ENCODE results near the gene FXYD2. TPM values are rescaled to one million over a fixed set of nuclear protein-coding genes. Genes with fewer than 3 reads are reported as not detected.

FXYD2 gene
- total and polyA plus RNA-seq, 10 of the 15 experiments (the other 5 are each of a cell fraction or from before 2014, with no cell fraction given) = 1.2 to 4.5 (median 2.4) TPM

GRCh38 chr11:117825538-117826189, 1.1 kb upstream of the FXYD2 start (continued):
- TF ChIP-seq ZNF384 (IDR thresholded peaks at IDR 0.05; ENCODE audit: borderline replicate concordance, low read depth, low read length) (no peak), JUNB (IDR thresholded peaks at IDR 0.05) (no peak), IKZF2 (IDR thresholded peaks at IDR 0.05) (no peak), SIN3A (IDR thresholded peaks at IDR 0.05; ENCODE audit: low read depth, low read length) (no peak)
- TF ChIP-seq, protein P1, sequence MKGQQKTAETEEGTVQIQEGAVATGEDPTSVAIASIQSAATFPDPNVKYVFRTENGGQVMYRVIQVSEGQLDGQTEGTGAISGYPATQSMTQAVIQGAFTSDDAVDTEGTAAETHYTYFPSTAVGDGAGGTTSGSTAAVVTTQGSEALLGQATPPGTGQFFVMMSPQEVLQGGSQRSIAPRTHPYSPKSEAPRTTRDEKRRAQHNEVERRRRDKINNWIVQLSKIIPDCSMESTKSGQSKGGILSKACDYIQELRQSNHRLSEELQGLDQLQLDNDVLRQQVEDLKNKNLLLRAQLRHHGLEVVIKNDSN (IDR thresholded peaks at IDR 0.05; ENCODE audit: borderline replicate concordance, extremely low read length, insufficient read depth, low read depth, low read length) = no peak

- Histone ChIP-seq H3K9me3 (replicated peaks; ENCODE audit: control insufficient read depth, insufficient read depth, low read length) (no peaks in the 10 kb centered on the region), H2AFZ (ENCODE audit: control insufficient read depth, low read depth, low read length) (peak overlapping the region; percentile 36; the same call in 1 of the 2 replicates), H3K79me2 (ENCODE audit: control insufficient read depth, insufficient read depth, low read length) (no peaks in the 10 kb centered on the region), H3K27ac (ENCODE audit: control insufficient read depth, insufficient read depth) (no peak overlapping the region), H3K9ac (ENCODE audit: control insufficient read depth, insufficient read depth, low read length) (no peak overlapping the region; the same call in 1 of the 2 replicates), H3K36me3 (ENCODE audit: control insufficient read depth in 2 of 2, insufficient read depth in 2 of 2, low read length in 1 of 2) (no peaks in the 10 kb centered on the region), H3K4me1 (ENCODE audit: control insufficient read depth, insufficient read depth, low read length) (peaks cover 16% of the 10 kb centered on the region), H3K4me2 (ENCODE audit: control insufficient read depth, insufficient read depth) (no peak overlapping the region), H3K4me3 (no peak overlapping the region), H4K20me1 (ENCODE audit: control insufficient read depth, insufficient read depth) (no peaks in the 10 kb centered on the region), H3K27me3 (replicated peaks in 1 of 2; ENCODE audit: control insufficient read depth in 2 of 2, insufficient read depth in 2 of 2, low read length in 1 of 2) (no peaks in the 10 kb centered on the region)
- BruUV-seq (replicated peaks) = no TSS peak
- in situ Hi-C loops (cut with MboI) (no loop called here), intact Hi-C loops (cut with micrococcal nuclease; ENCODE audit: unreplicated experiment) (loop anchor here (1.0 kb wide), 2 partner anchors 20 to 229 kb away; no protein-coding TSS in a partner anchor)
- DNase-seq (ENCODE audit: low read depth, low spot score) (no peak), ATAC-seq (no peak), FAIRE-seq (no peak)
- SMC1A ChIA-PET (ENCODE audit: uncharacterized antibody, unreplicated experiment) = interaction anchor here (1.0 to 11.7 kb wide), 16 partner anchors 10 to 229 kb away, joined by 3 to 183 read pairs (median 4); no protein-coding TSS in a partner anchor
- POLR2A ChIA-PET = interaction anchor here (1.5 to 3.2 kb wide), 4 partner anchors 9 to 123 kb away, joined by 3 to 16 read pairs (median 8); no protein-coding TSS in a partner anchor
- CTCF ChIA-PET = interaction anchor here (0.5 to 16.0 kb wide), 21 partner anchors 9 to 529 kb away, joined by 3 to 503 read pairs (median 5); no protein-coding TSS in a partner anchor
- 22% methylated on average over 13 of the region's 13 CpGs for WGBS (ENCODE audit: insufficient coverage, insufficient replicate concordance, low lambda C conversion rate, missing lambda C conversion rate)
- RAD21 ChIA-PET (ENCODE audit: unreplicated experiment) = interaction anchor here (1.2 to 22.6 kb wide), 9 partner anchors 9 to 229 kb away, joined by 3 to 393 read pairs (median 6); no protein-coding TSS in a partner anchor
- no peak for TF ChIP-seq EGR1 (IDR thresholded peaks at IDR 0.05; ENCODE audit: borderline replicate concordance in 1 of 2, low read depth in 2 of 2, low read length in 2 of 2)
- TF ChIP-seq RAD21 (IDR thresholded peaks at IDR 0.05; ENCODE audit: insufficient read depth, low read depth, low read length) = no peak
- no peak for TF ChIP-seq CEBPB (IDR thresholded peaks at IDR 0.05; ENCODE audit: borderline replicate concordance in 1 of 2, low read depth in 2 of 2, low read length in 2 of 2)
- no peak for TF ChIP-seq SRF (IDR thresholded peaks at IDR 0.05; ENCODE audit: low read depth in 2 of 2, low read length in 2 of 2)
- TF ChIP-seq, protein P2, sequence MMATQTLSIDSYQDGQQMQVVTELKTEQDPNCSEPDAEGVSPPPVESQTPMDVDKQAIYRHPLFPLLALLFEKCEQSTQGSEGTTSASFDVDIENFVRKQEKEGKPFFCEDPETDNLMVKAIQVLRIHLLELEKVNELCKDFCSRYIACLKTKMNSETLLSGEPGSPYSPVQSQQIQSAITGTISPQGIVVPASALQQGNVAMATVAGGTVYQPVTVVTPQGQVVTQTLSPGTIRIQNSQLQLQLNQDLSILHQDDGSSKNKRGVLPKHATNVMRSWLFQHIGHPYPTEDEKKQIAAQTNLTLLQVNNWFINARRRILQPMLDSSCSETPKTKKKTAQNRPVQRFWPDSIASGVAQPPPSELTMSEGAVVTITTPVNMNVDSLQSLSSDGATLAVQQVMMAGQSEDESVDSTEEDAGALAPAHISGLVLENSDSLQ (IDR thresholded peaks at IDR 0.05) = no peak
- TF ChIP-seq, protein P3, sequence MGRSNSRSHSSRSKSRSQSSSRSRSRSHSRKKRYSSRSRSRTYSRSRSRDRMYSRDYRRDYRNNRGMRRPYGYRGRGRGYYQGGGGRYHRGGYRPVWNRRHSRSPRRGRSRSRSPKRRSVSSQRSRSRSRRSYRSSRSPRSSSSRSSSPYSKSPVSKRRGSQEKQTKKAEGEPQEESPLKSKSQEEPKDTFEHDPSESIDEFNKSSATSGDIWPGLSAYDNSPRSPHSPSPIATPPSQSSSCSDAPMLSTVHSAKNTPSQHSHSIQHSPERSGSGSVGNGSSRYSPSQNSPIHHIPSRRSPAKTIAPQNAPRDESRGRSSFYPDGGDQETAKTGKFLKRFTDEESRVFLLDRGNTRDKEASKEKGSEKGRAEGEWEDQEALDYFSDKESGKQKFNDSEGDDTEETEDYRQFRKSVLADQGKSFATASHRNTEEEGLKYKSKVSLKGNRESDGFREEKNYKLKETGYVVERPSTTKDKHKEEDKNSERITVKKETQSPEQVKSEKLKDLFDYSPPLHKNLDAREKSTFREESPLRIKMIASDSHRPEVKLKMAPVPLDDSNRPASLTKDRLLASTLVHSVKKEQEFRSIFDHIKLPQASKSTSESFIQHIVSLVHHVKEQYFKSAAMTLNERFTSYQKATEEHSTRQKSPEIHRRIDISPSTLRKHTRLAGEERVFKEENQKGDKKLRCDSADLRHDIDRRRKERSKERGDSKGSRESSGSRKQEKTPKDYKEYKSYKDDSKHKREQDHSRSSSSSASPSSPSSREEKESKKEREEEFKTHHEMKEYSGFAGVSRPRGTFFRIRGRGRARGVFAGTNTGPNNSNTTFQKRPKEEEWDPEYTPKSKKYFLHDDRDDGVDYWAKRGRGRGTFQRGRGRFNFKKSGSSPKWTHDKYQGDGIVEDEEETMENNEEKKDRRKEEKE (IDR thresholded peaks at IDR 0.05) = no peak
- no peak for TF ChIP-seq RELB (IDR thresholded peaks at IDR 0.05; ENCODE audit: low read depth)
- TF ChIP-seq CHD2 (IDR thresholded peaks at IDR 0.05; ENCODE audit: borderline replicate concordance, low read depth, low read length) = no peak
- TF ChIP-seq HDAC6 (IDR thresholded peaks at IDR 0.05; ENCODE audit: unreplicated experiment) = no peak
These were observed 561 bp downstream of the FXYD2 start for GRCh38 chr11:117823946-117824420.
